Putamen (tissue), 1 donor: ENCODE measurements around the gene LIPF.
"Not testable (repeated sequence)": the region's sequence is repeated elsewhere in the genome, so short reads cannot be mapped to it uniquely, and the experiment has no call there.

Experiments
- DNase-seq: peaks from one replicate; pipeline ENCODE4 v3.0.0-alpha.2; 2016; ENCODE audit warnings: low spot score

LIPF gene

GRCh38 chr10:88664142-88664541 lies at the start of gene LIPF:
TSS of gene LIPF (plus strand) at chr10:88664442. CDS start at chr10:88667298, 2,856 bp downstream.
- no peak for DNase-seq

GRCh38 chr10:88616250-88616977 lies 47.8 kb upstream of the LIPF start:
- peak; percentile 22 for DNase-seq

GRCh38 chr10:88617772-88618300 lies 46.4 kb upstream of the LIPF start:
- no peak for DNase-seq

GRCh38 chr10:88618496-88618895 lies 45.7 kb upstream of the LIPF start:
- no peak for DNase-seq

- no peak for DNase-seq
Observed at GRCh38 chr10:88620441-88620840, 43.8 kb upstream of the LIPF start.

GRCh38 chr10:88623835-88624234 lies 40.4 kb upstream of the LIPF start:
- DNase-seq = no peak

- DNase-seq = no peak
Observed at GRCh38 chr10:88624840-88625239, 39.4 kb upstream of the LIPF start.

- no peak for DNase-seq
Observed at GRCh38 chr10:88640186-88640585, 24.1 kb upstream of the LIPF start.

GRCh38 chr10:88642209-88642608 lies 22.0 kb upstream of the LIPF start:
- DNase-seq = no peak

GRCh38 chr10:88642963-88643362 lies 21.3 kb upstream of the LIPF start:
- DNase-seq = no peak

- no peak for DNase-seq
Observed at GRCh38 chr10:88647061-88647615, 17.1 kb upstream of the LIPF start.

GRCh38 chr10:88651101-88651551 lies 13.1 kb upstream of the LIPF start:
- no peak for DNase-seq

GRCh38 chr10:88652616-88653015 lies 11.6 kb upstream of the LIPF start:
- no peak for DNase-seq

GRCh38 chr10:88657901-88658300 lies 6.3 kb upstream of the LIPF start:
- DNase-seq = no peak

GRCh38 chr10:88659725-88660597 lies 4.3 kb upstream of the LIPF start:
- DNase-seq = no peak

- no peak for DNase-seq
Observed at GRCh38 chr10:88660598-88660884, 3.7 kb upstream of the LIPF start.

GRCh38 chr10:88661018-88661417 lies 3.2 kb upstream of the LIPF start:
- no peak for DNase-seq

- DNase-seq = no peak
Observed at GRCh38 chr10:88661577-88661976, 2.7 kb upstream of the LIPF start.

- DNase-seq = not testable (repeated sequence)
Observed at GRCh38 chr10:88663153-88663552, 1.1 kb upstream of the LIPF start.

- no peak for DNase-seq
Observed at GRCh38 chr10:88668465-88668864, 4.2 kb downstream of the LIPF start.

- no peak for DNase-seq
Observed at GRCh38 chr10:88670497-88670896, 6.3 kb downstream of the LIPF start.

- DNase-seq = no peak
Observed at GRCh38 chr10:88672041-88672440, 7.8 kb downstream of the LIPF start.
